Ishikawa (cell line): Measurements from ENCODE around the gene DNAJC17.

ENCODE experiments used
- CEBPB ChIP-seq: IDR thresholded peaks from 2 replicates; pipeline ENCODE4 v1.6.1; 2012
- CREB1 ChIP-seq: IDR thresholded peaks from 2 replicates; pipeline ENCODE4 v1.6.1; 2012; ENCODE audit warnings: low read depth
- EGR1 ChIP-seq: IDR thresholded peaks from 2 replicates; pipeline ENCODE4 v1.6.1; 2012
- EP300 ChIP-seq: IDR thresholded peaks from 2 replicates; pipeline ENCODE4 v1.6.1; 2012; ENCODE audit warnings: borderline replicate concordance
- FOXM1 ChIP-seq: IDR thresholded peaks from 2 replicates; pipeline ENCODE4 v1.6.1; 2012; ENCODE audit warnings: low read depth, borderline replicate concordance
- MAX ChIP-seq: IDR thresholded peaks from 2 replicates; pipeline ENCODE4 v1.6.1; 2012
- NFIC ChIP-seq: IDR thresholded peaks from 2 replicates; pipeline ENCODE4 v1.6.1; 2012
- RAD21 ChIP-seq: IDR thresholded peaks from 2 replicates; pipeline ENCODE4 v1.6.1; 2012; ENCODE audit warnings: low read depth
- TAF1 ChIP-seq: IDR thresholded peaks from 2 replicates; pipeline ENCODE4 v1.6.1; 2012; ENCODE audit warnings: low read depth, mild to moderate bottlenecking
- TCF12 ChIP-seq: IDR thresholded peaks from 2 replicates; pipeline ENCODE4 v1.6.1; 2012; ENCODE audit warnings: low read depth
- TEAD4 ChIP-seq: IDR thresholded peaks from 2 replicates; pipeline ENCODE4 v1.6.1; 2012
- USF1 ChIP-seq: IDR thresholded peaks from 2 replicates; pipeline ENCODE4 v1.6.1; 2012
- YY1 ChIP-seq: IDR thresholded peaks from 2 replicates; pipeline ENCODE4 v1.6.1; 2012; ENCODE audit warnings: low read depth
- ZBTB7A ChIP-seq: IDR thresholded peaks from 2 replicates; pipeline ENCODE4 v1.6.1; 2012; ENCODE audit warnings: low read depth
- TF ChIP-seq, protein P1 (sequence below): IDR thresholded peaks from 2 replicates; pipeline ENCODE4 v1.6.1; 2012; ENCODE audit warnings: low read depth, mild to moderate bottlenecking

Gene DNAJC17

GRCh38 chr15:40846841-40847222 is 39.6 kb upstream of the DNAJC17 start:
- TF ChIP-seq EGR1 (no peak), TAF1 (no peak), YY1 (no peak), NFIC (no peak), CEBPB (no peak), MAX (no peak), RAD21 (no peak), USF1 (no peak), FOXM1 (no peak), ZBTB7A (no peak), EP300 (no peak), TEAD4 (no peak)
- TF ChIP-seq, protein P1, sequence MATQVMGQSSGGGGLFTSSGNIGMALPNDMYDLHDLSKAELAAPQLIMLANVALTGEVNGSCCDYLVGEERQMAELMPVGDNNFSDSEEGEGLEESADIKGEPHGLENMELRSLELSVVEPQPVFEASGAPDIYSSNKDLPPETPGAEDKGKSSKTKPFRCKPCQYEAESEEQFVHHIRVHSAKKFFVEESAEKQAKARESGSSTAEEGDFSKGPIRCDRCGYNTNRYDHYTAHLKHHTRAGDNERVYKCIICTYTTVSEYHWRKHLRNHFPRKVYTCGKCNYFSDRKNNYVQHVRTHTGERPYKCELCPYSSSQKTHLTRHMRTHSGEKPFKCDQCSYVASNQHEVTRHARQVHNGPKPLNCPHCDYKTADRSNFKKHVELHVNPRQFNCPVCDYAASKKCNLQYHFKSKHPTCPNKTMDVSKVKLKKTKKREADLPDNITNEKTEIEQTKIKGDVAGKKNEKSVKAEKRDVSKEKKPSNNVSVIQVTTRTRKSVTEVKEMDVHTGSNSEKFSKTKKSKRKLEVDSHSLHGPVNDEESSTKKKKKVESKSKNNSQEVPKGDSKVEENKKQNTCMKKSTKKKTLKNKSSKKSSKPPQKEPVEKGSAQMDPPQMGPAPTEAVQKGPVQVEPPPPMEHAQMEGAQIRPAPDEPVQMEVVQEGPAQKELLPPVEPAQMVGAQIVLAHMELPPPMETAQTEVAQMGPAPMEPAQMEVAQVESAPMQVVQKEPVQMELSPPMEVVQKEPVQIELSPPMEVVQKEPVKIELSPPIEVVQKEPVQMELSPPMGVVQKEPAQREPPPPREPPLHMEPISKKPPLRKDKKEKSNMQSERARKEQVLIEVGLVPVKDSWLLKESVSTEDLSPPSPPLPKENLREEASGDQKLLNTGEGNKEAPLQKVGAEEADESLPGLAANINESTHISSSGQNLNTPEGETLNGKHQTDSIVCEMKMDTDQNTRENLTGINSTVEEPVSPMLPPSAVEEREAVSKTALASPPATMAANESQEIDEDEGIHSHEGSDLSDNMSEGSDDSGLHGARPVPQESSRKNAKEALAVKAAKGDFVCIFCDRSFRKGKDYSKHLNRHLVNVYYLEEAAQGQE, result no peak

GRCh38 chr15:40845511-40846284 is 38.4 kb upstream of the DNAJC17 start:
- TF ChIP-seq, protein P1, result no peak
- TF ChIP-seq MAX (peak; percentile 51; the same call in 1 of the 2 replicates), RAD21 (no peak; the same call in 1 of the 2 replicates), YY1 (no peak), TCF12 (peak; percentile 77), USF1 (0 out of 2 replicates have a peak, but pooled peaks have one; percentile 18), NFIC (no peak), TEAD4 (peak; percentile 84), TAF1 (no peak), FOXM1 (no peak), CEBPB (no peak), ZBTB7A (no peak), EP300 (peak; percentile 11; the same call in 1 of the 2 replicates)

GRCh38 chr15:40845036-40845435 is 37.8 kb upstream of the DNAJC17 start:
- TF ChIP-seq CREB1, result no peak
- peak; percentile 37; the same call in 1 of the 2 replicates for TF ChIP-seq CEBPB
- TF ChIP-seq EP300, result no peak

DNA sequence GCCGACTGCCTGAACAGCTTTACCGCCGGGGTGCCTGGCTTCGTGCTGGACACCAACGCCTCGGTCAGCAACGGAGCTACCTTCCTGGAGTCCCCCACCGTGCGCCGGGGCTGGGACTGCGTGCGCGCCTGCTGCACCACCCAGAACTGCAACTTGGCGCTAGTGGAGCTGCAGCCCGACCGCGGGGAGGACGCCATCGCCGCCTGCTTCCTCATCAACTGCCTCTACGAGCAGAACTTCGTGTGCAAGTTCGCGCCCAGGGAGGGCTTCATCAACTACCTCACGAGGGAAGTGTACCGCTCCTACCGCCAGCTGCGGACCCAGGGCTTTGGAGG is 37.4 kb upstream of the DNAJC17 start:
- 0 out of 2 replicates have a peak, but pooled peaks have one; percentile 12 for TF ChIP-seq MAX
- TF ChIP-seq, protein P1, result no peak
